Measurements from ENCODE around the gene ITGA3.
"Not testable (repeated sequence)": the region's sequence is repeated elsewhere in the genome, so short reads cannot be mapped to it uniquely, and the experiment has no call there.

ITGA3 gene

GRCh38 chr17:50050431-50051032 lies 5.4 kb upstream of the ITGA3 start:
- in situ Hi-C loops (cut with MboI; ENCODE audit: low sequenced_read_pairs), result no loop called here

GRCh38 chr17:50051082-50051576 lies 4.8 kb upstream of the ITGA3 start:
- in situ Hi-C loops (cut with MboI; ENCODE audit: low sequenced_read_pairs), result no loop called here

DNA sequence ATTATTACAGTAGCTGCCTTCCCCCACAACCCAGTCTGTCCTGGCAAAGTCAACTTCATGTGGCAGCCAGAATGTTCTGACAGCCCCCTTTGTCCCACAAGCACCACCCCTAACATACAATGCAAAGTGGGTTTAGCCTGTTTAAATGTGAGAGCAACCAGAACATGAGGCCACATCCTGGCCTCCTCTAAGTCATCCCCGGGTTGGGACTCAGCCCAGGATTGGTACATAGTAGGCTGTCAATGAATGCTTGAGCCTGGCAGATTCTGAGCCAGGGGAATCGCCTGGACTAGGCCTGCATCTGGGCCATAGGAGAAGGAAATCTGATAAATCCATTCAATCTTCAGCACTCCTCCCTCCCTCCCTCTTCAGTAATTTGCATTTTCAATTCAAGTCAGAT lies 4.3 kb upstream of the ITGA3 start:
- in situ Hi-C loops (cut with MboI; ENCODE audit: low sequenced_read_pairs), result no loop called here

DNA sequence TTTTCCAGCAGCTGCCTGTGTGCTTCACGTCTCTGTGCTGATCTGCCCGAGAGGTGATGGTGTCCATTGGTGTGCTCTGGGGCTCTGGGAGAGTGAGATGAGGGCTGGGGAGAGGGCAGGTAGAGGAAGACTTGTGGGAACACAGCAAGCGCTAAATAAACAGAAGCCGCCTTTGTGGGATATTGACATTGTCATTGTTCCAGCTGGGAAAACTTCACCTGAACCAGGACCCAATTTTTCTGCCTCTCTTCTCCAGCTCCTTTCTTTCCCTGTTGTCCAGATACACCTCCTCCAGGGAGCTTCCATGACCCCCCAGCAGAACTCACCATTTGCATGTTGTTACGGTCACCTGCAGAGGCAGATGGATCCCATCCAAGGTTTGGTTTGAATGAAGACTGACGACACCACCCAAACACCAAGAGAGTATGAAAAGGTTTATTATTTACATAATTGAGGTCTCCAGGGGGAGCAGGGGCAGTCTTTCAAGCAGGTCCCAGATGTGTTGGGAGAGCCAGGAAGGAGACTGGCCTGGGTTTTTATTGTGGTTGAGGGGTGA lies 3.6 kb upstream of the ITGA3 start:
- in situ Hi-C loops (cut with MboI; ENCODE audit: low sequenced_read_pairs), result no loop called here

DNA sequence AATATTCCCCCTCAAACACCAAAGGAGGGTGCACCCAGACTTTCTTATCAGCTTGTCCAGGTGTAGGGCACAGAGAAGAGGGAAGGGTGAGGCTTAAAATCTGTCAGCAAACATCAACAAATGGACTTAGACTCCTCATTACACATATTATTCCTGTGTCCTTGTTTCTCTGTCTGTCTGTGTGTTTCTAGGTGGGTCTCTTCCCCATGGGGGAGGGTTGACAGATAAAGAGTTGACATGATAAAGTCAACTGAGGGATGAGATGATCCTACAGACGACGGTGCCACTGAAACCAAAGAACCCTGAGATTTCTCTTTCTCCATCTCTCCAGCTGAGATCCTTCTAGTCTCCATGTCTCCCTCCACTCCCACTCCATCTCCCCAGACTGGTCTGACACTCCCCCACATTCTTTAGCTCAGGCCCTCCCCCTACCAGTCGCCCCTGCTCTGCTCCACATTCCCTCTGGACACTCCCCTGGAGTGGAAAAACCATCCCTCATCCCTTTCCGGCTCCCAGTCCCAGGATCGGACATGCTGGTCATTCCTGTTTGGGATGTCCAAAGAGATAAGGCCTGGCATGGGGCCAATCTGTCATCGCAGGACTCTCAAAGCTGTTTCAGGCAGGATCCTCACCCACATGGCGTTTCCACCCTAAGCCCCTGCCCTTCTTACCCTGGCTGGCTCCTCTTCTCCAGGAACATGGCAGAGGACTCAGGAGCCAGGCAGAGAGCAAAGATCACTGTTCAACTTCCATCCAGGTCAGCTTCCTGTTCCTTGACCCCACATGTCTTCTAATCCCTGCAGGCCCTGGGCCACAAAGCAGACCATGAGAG lies 2.9 kb upstream of the ITGA3 start:
- in situ Hi-C loops (cut with MboI; ENCODE audit: low sequenced_read_pairs), result no loop called here

- in situ Hi-C loops (cut with MboI; ENCODE audit: low sequenced_read_pairs), result no loop called here
These were observed 2.3 kb upstream of the ITGA3 start for GRCh38 chr17:50053654-50053960.

GRCh38 chr17:50055055-50055425 lies 870 bp upstream of the ITGA3 start:
- in situ Hi-C loops (cut with MboI; ENCODE audit: low sequenced_read_pairs), result no loop called here

DNA sequence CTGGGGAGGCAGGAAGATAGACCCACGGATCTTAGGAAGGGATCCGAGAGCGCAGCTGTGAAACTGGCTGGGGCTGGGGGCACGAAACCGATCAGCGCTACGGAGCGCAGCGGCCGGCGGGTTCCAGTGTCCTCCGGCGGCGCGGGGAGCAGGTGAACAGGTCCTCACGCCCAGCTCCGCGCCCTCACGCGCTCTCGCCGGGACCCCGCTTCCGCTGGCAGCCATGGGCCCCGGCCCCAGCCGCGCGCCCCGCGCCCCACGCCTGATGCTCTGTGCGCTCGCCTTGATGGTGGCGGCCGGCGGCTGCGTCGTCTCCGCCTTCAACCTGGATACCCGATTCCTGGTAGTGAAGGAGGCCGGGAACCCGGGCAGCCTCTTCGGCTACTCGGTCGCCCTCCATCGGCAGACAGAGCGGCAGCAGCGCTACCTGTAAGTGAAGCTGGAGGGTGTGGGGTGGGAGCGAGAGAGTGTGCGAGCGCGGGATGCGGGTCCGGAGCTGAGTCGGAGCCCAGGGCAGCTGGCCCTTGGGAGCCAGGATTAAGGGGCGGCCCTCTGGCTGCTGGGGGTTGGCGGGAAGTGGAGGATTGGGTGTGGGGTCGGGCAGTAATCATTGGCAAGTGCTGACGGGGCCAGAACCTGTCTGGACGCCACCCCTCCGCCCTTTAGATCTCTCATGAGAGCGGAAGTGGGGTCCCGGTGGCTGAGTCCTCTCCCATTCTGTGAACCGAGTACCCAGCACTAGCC lies 479 bp downstream of the ITGA3 start:
- in situ Hi-C loops (cut with MboI; ENCODE audit: low sequenced_read_pairs), result no loop called here

GRCh38 chr17:50056961-50057330 lies 1.0 kb downstream of the ITGA3 start:
- in situ Hi-C loops (cut with MboI; ENCODE audit: low sequenced_read_pairs), result no loop called here

GRCh38 chr17:50057521-50057991 lies 1.6 kb downstream of the ITGA3 start:
- in situ Hi-C loops (cut with MboI; ENCODE audit: low sequenced_read_pairs), result no loop called here

- in situ Hi-C loops (cut with MboI; ENCODE audit: low sequenced_read_pairs), result no loop called here
These were observed 2.5 kb downstream of the ITGA3 start for GRCh38 chr17:50058296-50058953.

- in situ Hi-C loops (cut with MboI; ENCODE audit: low sequenced_read_pairs), result no loop called here
These were observed 3.3 kb downstream of the ITGA3 start for GRCh38 chr17:50059256-50059655.

- in situ Hi-C loops (cut with MboI; ENCODE audit: low sequenced_read_pairs), result no loop called here
These were observed 3.9 kb downstream of the ITGA3 start for GRCh38 chr17:50059759-50060273.

GRCh38 chr17:50060951-50061712 lies 5.2 kb downstream of the ITGA3 start:
- in situ Hi-C loops (cut with MboI; ENCODE audit: low sequenced_read_pairs), result no loop called here

DNA sequence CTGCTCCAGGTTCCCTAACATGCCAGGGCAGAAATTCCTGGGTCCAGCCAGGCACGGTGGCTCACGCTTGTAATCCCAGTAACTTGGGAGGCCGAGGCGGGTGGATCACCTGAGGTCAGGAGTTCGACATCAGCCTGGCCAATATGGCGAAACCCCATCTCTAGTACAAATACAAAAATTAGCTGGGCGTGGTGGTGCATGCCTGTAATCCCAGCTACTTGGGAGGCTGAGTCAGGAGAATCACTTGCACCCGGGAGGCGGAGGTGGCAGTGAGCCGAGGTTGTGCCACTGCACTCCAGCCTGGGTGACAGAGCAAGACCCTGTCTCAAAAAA lies 5.8 kb downstream of the ITGA3 start:
- in situ Hi-C loops (cut with MboI; ENCODE audit: low sequenced_read_pairs), result not testable (repeated sequence)

- in situ Hi-C loops (cut with MboI; ENCODE audit: low sequenced_read_pairs), result no loop called here
These were observed 6.7 kb downstream of the ITGA3 start for GRCh38 chr17:50062293-50063243.

DNA sequence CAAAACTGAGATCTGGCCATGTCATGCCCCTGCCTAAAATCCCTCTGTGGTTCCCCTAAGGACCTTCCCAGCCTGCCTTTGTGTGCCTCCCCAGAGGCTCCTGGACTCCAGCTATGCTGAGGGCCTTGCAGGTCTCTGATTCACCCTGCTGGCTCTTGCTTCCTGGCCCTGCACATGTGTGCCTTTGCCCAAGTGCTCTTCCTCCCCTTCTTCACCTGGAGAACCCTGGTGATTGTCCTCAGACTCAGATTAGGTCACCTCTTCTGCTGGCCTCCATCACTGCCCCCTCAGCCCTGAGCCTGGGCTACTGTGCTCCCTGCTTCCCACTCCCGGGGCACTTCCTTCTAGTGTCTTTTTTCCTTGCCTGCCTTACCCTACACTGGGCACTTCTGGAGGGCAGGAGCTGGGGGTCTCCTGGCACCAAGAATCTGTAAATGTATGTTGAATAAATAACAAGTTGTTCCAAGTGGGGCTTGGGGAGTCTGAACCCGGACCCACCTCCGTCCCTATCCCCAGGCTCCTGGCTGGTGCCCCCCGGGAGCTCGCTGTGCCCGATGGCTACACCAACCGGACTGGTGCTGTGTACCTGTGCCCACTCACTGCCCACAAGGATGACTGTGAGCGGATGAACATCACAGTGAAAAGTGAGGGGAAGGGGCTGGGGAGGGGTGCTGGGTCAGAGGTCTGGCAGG lies 7.8 kb downstream of the ITGA3 start:
- in situ Hi-C loops (cut with MboI; ENCODE audit: low sequenced_read_pairs), result no loop called here

DNA sequence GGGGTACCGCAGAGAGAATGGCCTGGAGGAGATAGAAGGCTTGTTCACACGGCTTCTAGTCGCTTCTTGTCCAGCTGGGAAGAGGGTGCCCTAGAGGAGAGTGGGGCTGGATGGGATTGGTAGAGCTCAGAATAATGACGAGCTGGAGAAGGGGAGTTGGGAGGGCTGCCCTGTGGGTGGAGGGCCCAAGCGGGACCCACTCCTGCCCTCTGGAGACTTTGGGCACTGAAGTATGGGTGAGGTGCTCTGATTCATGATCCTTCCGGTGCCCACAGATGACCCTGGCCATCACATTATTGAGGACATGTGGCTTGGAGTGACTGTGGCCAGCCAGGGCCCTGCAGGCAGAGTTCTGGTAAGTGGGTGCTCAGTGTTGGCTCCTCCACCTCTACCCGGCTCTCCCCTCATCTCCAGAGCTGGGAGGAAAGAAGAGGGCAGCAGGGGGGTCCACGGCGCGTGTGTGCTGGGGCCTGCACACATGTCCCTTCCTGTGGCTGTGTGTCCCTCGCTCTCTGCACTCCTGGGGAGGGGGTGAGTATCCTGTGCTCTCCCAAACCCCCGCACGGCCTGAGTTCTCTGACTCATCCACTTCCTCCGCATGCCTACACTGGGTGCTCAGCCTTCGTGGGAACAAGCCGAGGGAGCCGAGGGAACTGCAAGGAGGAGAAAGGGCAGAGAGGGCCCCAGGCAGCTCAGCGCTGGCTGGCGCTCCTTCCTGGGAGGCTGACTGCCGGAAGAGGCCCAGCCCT lies 8.5 kb downstream of the ITGA3 start:
- in situ Hi-C loops (cut with MboI; ENCODE audit: low sequenced_read_pairs), result no loop called here

Measured in HL-60/S4 treated with phorbol 12-myristate 13-acetate at 8.2 ng/mL for 4 days and 3 days (cell line).